Keratinocyte (primary cell): ENCODE measurements around the gene NCK2. TPM values are rescaled to one million over a fixed set of nuclear protein-coding genes. Genes with fewer than 3 reads are reported as not detected.

Source experiments
- DNase-seq: peaks from one replicate; pipeline ENCODE4 v3.0.0-alpha.2; 2011; ENCODE audit warnings: low read depth, missing footprints, low spot score
- FAIRE-seq: peaks from 2 replicates; lab custom pipeline; 2011; peaks lifted over from hg19 to GRCh38; lab: Jason Lieb, UNC
- H2AFZ ChIP-seq: 2 replicates; pipeline ENCODE4 v1.6.0; 2012; ENCODE audit warnings: low read length, control low read depth, inconsistent platforms; ENCODE audit not compliant: control insufficient read depth
- H3K27ac ChIP-seq: 2 replicates; pipeline ENCODE4 v1.5.1; 2011; ENCODE audit warnings: low read length; ENCODE audit not compliant: control insufficient read depth, insufficient read depth
- H3K27me3 ChIP-seq: 3 replicates; pipeline ENCODE4 v1.6.0; 2011; ENCODE audit warnings: low read length; ENCODE audit not compliant: control insufficient read depth, insufficient read depth; ENCODE audit errors: extremely low read depth
- H3K36me3 ChIP-seq, 2 experiments: 2 replicates in 1 of 2; 3 replicates in 1 of 2; pipeline ENCODE4 v1.5.1; 2011; ENCODE audit warnings: low read length in 2 of 2, mild to moderate bottlenecking in 1 of 2; ENCODE audit not compliant: control insufficient read depth in 2 of 2, insufficient read depth in 2 of 2; ENCODE audit errors: extremely low read depth in 1 of 2
- H3K4me1 ChIP-seq: 3 replicates; pipeline ENCODE4 v1.5.1; 2011; ENCODE audit warnings: low read length; ENCODE audit not compliant: control insufficient read depth, insufficient read depth; ENCODE audit errors: extremely low read depth
- H3K4me2 ChIP-seq: 3 replicates; pipeline ENCODE4 v1.6.0; 2011; ENCODE audit warnings: low read depth, low read length; ENCODE audit not compliant: control insufficient read depth, insufficient read depth; ENCODE audit errors: extremely low read depth
- H3K4me3 ChIP-seq, 3 experiments: fragments of 200-600 bp in 1 of 3; sonication (generic) in 1 of 3; 2 replicates in 2 of 3; 3 replicates in 1 of 3; pipeline ENCODE4 v1.5.1; 2011 to 2016; ENCODE audit warnings: low read length in 3 of 3, mild to moderate bottlenecking in 3 of 3, control low read depth in 2 of 3, inconsistent platforms in 1 of 3, low read depth in 1 of 3, mixed read lengths in 1 of 3, mixed run types in 1 of 3, moderate library complexity in 1 of 3; ENCODE audit not compliant: control insufficient read depth in 2 of 3, insufficient read depth in 2 of 3; ENCODE audit errors: extremely low read depth in 1 of 3
- H3K79me2 ChIP-seq: 2 replicates; pipeline ENCODE4 v1.6.0; 2012; ENCODE audit warnings: low read length; ENCODE audit not compliant: control insufficient read depth, insufficient read depth
- H3K9ac ChIP-seq: 3 replicates; pipeline ENCODE4 v1.6.0; 2011; ENCODE audit warnings: low read length; ENCODE audit not compliant: control insufficient read depth, insufficient read depth; ENCODE audit errors: extremely low read depth
- H3K9me1 ChIP-seq: 3 replicates; pipeline ENCODE4 v1.6.0; 2011; ENCODE audit warnings: low read length; ENCODE audit not compliant: control insufficient read depth, insufficient read depth; ENCODE audit errors: extremely low read depth
- H3K9me3 ChIP-seq: 2 replicates; pipeline ENCODE4 v1.5.1; 2012; ENCODE audit warnings: low read depth, low read length; ENCODE audit not compliant: control insufficient read depth
- H4K20me1 ChIP-seq: 3 replicates; pipeline ENCODE4 v1.6.0; 2011; ENCODE audit warnings: low read length; ENCODE audit not compliant: control insufficient read depth, insufficient read depth; ENCODE audit errors: extremely low read depth
- CTCF ChIP-seq, 3 experiments: IDR thresholded peaks in 1 of 3; conservative IDR thresholded peaks in 1 of 3; optimal IDR thresholded peaks in 1 of 3; 2 replicates in 2 of 3; 3 replicates in 1 of 3; pipeline versions ENCODE3 to v1.5.1; 2011; ENCODE audit warnings: low read length in 3 of 3, mild to moderate bottlenecking in 3 of 3, moderate library complexity in 2 of 3, control low read depth in 1 of 3, inconsistent platforms in 1 of 3; ENCODE audit not compliant: insufficient read depth in 2 of 3; ENCODE audit errors: extremely low read depth in 1 of 3
- EZH2 ChIP-seq: IDR thresholded peaks from one replicate; pipeline ENCODE4 v1.6.1; 2012; ENCODE audit warnings: inconsistent platforms, mild to moderate bottlenecking, low read length, moderate library complexity
- dilution Hi-C: fragments of 300-500 bp; cut with MboI; formaldehyde crosslinking; loops from one replicate; pipeline ENCODE4 v1.7.0; 2020; ENCODE audit warnings: low sequenced_read_pairs; ENCODE audit not compliant: extremely low pct_ligation_motif_present
- polyA plus RNA-seq, 5 experiments: library from polyadenylated mRNA; depleted of rRNA in 3 of 5; stranded (reverse) in 3 of 5; stranded (forward) in 1 of 5; unstranded in 1 of 5; fragments of >200 nt; gene quantifications; 1 replicate in 1 of 5; 2 replicates in 3 of 5; 3 replicates in 1 of 5; pipeline versions ENCODE4 v1.2.1 to v1.2.3, GENCODE V29; 2011 to 2012; ENCODE audit warnings: missing spikeins in 2 of 5, low read depth in 1 of 5, low replicate concordance in 1 of 5

NCK2 gene
- polyA plus RNA-seq, 1 donor (not counting 4 experiments of a cell fraction or from before 2014, with no cell fraction given) = 31.4 TPM

GRCh38 chr2:105774781-105775337 is 30.1 kb downstream of the NCK2 start:
- Histone ChIP-seq H2AFZ (no peak overlapping the region), H3K9ac (no peak overlapping the region), H3K4me2 (no peak overlapping the region), H3K9me1 (no peaks in the 10 kb centered on the region), H3K4me3 (no peak overlapping the region), H3K27ac (no peak overlapping the region), H3K9me3 (no peaks in the 10 kb centered on the region), H3K79me2 (peaks cover 79% of the 10 kb centered on the region), H3K36me3 (peaks cover 6 to 9% of the 10 kb centered on the region in 2 experiments), H4K20me1 (peaks cover 17% of the 10 kb centered on the region), H3K4me1 (no peaks in the 10 kb centered on the region), H3K27me3 (no peaks in the 10 kb centered on the region)
- no peak for FAIRE-seq
- DNase-seq = no peak
- TF ChIP-seq CTCF (optimal IDR thresholded peaks at IDR 0.05 in 1 of 3, IDR thresholded peaks at IDR 0.05 in 1 of 3, conservative IDR thresholded peaks at IDR 0.05 in 1 of 3; ENCODE audit: extremely low read depth in 1 of 3, insufficient read depth in 2 of 3, low read length in 3 of 3) (no peak), EZH2 (no peak)
- dilution Hi-C loops = loop anchor here (25.0 kb wide), 1 partner anchor 213 kb away; no protein-coding TSS in a partner anchor

GRCh38 chr2:105775809-105776559 is 31.3 kb downstream of the NCK2 start:
- no peak overlapping the region for H2AFZ ChIP-seq
- no peaks in the 10 kb centered on the region for H3K4me1 ChIP-seq
- FAIRE-seq (no peak), DNase-seq (no peak)
- no peak for TF ChIP-seq CTCF (optimal IDR thresholded peaks at IDR 0.05 in 1 of 3, IDR thresholded peaks at IDR 0.05 in 1 of 3, conservative IDR thresholded peaks at IDR 0.05 in 1 of 3; ENCODE audit: extremely low read depth in 1 of 3, insufficient read depth in 2 of 3, low read length in 3 of 3)
- no peak for TF ChIP-seq EZH2
- dilution Hi-C loops = no loop called here
- H4K20me1 ChIP-seq = peaks cover 19% of the 10 kb centered on the region
- H3K27me3 ChIP-seq = no peaks in the 10 kb centered on the region
- H3K36me3 ChIP-seq = peaks cover 6 to 11% of the 10 kb centered on the region in 2 experiments
- no peak overlapping the region for H3K9ac ChIP-seq
- H3K9me3 ChIP-seq = no peaks in the 10 kb centered on the region
- peaks cover 82% of the 10 kb centered on the region for H3K79me2 ChIP-seq
- H3K4me3 ChIP-seq = no peak overlapping the region
- no peak overlapping the region for H3K27ac ChIP-seq
- no peak overlapping the region for H3K4me2 ChIP-seq
- H3K9me1 ChIP-seq = no peaks in the 10 kb centered on the region
